ENCODE measurements around the gene IL9R.
"Not testable (repeated sequence)": the region's sequence is repeated elsewhere in the genome, so short reads cannot be mapped to it uniquely, and the experiment has no call there.

Gene IL9R

DNA sequence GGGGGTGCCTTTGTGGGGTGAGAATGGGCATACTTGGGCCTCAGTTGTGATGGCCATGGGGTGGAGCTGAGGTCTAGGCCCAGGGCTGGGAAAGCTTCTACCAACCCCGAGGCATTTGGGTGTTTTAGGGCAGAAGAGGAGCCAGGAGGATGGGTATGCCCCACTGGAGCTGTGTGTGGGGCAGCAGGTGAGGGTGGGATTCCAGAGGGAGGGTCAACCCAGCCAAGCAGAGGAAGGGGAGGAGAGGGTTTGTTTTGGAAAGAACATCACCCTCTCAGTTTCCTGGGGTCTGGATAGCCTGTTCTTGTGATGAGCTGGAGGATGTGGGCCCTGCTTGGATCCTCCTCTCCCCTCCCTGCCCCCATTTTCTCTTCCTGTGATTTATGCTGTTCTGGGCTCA lies 620 bp downstream of the IL9R start:
- no peak for DNase-seq (ENCODE audit: low read depth in 3 of 3)

DNA sequence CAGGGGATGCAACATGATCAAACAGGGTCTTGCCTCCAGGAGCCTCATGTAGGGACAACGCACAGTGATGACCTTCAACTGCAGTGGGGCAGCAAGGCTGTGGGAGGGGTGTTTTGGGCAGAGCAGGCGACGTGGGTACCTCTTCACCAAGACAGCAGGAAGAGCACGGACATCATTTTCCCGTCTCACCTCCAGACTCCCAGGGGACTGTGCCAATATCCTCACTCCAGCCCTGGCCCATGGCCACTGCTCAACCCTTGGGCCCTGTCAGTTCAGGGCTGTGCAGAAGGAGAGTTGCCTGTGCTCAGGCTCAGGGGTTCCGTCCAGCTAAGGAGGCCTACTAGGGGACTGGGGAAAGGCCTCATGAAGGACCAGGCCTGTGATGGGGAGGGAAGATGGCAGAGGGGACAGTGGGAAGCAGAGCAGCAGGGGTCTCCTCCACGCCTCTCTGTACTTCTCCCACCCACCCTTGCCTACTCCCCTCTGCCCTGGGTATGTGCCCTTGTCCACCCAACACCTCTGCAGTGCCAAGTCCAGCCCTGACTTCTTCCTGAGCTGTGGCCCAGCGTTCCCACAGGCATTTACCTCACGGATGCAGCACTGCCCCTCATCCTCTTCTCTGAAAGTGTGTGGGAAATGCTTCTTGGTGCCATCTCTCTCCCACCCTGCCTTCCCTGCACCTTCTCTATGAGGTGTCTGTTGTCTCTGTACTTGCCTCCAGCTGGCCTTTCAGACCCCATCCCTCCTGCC lies 1.4 kb downstream of the IL9R start:
- DNase-seq (ENCODE audit: low read depth in 3 of 3): no peak

DNA sequence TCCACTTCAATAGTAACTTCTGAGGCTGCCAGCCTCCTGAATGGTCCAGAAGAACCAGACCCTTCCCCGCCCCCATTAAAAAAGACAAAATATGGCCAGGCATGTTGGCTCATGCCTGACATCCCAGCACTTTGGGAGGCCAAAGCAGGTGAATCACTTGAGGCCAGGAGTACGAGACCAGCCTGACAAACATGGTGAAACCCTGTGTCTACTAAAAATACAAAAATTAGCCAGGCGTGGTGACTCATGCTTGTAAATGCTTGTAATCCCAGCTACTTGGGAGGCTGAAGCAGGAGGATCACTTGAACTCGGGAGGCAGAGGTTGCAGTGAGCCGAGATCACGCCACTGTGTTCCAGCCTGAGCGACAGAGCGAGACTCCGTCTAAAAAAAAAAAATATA lies 2.3 kb downstream of the IL9R start:
- DNase-seq (ENCODE audit: low read depth in 3 of 3): not testable (repeated sequence)

DNA sequence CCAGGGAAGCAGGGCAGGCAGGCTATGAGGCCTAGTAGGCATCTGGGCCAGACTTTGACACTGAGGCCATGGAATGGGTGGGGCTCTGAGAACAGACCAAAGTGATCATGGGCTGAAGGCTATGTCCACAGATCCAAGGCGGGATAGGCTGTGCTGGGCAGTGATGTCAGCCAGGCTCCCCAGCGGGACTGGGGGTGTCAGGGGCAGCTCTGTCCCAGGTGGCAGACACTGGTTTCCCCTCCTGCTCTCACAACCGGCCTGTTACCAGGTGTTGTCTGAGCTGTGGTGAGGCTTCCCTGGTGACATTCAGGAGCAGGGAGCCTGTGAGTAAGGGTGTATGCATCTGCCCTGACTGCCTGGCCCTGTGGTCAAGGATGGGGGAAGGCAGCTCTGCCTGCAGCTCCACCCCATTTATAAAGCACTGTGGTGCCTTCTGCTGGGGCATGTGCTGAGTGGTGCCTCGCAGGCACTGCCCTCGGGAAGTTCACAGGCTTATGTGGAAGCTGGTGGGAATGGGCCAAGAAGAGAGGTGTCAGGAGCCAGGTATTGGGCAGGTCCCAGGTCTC lies 2.9 kb downstream of the IL9R start:
- DNase-seq (ENCODE audit: low read depth in 3 of 3): no peak

DNA sequence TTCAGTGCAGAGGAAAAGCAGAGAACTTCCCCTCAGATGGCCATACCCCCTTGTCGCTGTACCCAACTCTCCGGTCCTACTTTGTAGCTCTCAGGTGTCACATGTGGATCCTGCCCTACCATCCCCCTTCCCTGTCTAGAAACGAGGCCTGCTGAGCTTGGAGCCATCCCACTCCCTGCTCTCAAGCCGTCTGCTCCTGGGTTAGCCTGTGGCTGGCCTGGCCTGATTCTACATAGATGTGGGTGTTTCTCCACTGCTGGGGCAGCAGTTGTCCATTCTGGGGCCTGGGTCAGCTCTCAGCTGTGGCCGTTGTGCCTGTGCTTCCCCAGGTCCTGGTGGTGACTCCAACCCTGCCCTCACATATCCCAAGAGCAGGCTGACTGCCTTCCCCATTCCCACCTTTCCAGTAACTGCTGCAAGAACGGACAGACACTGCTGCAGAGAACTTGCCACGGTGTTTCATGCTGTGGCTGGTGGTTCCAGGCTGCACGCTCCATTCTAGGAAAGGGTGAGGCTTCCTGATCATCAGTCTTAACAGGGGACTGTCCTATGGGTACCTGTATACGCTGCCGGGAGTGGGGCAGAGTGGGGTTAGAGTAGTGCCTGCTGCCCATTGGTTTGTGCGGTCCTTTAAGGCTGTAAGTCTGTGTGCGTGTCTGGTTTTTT lies 3.6 kb downstream of the IL9R start:
- DNase-seq (ENCODE audit: low read depth in 3 of 3): no peak

DNA sequence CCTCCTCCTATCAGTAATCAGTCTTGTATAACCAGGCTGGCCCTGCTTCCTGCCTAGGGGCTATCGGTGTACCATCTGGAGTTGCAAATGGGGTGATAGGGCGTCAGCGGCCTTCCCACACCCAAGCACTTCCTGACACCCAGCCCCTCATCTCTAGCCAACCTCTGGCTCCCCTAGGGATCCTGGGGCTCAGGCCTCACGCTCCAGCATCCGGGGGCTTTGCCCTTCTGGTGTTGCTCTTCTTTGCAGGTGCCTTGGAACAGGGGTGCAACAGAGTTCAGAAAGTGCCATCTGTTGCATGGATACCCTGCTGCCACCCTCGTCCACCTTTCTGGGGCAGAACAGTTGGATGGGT lies 4.1 kb downstream of the IL9R start:
- DNase-seq (ENCODE audit: low read depth in 3 of 3): no peak

DNA sequence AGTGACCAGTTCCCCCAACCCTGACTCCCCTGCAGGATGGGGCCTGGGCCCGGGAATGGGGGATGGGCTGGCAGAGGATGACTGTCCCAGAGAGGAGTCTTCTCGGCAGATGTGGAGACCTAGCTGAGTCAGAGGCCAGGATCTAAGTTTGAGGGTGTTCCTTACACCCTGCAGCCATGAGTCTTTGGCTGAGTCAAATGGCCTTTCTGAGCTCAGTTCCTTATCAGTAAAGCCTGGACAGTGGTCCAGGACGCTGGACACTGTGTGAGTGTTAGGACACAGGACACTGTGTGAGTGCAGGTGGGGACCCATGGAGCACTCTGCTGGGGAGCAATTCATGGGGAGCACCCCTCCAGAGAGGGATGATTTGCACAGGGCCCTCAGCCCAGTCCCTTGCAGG lies 5.0 kb downstream of the IL9R start:
- DNase-seq (ENCODE audit: low read depth in 3 of 3): no peak

DNA sequence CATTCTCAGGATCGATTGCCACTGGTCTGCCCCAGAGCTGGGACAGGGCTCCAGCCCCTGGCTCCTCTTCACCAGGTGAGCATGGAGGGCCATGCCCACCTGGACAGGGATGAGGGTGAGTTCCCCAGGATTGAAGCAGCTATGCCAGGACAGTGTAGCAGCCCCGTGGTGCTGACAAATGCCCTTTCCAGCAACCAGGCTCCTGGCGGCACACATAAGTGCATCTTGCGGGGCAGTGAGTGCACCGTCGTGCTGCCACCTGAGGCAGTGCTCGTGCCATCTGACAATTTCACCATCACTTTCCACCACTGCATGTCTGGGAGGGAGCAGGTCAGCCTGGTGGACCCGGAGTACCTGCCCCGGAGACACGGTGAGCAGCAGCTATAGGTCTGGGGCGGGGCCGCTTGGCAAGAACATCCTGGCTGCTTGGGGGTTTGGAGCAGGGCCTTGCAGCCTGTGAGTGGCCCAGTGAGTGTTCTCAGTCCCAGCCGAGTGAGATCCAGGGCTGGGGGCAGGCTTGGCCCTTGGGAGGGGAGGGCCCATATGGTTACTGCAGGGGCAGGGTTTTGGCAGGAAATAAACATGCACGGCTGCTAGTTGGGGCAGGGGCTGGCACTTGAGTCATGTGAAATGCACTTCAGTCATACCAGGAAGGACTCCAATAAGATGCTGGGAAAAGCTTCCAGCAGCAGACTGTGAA lies 6.1 kb downstream of the IL9R start:
- no peak for DNase-seq (ENCODE audit: low read depth in 3 of 3)

DNA sequence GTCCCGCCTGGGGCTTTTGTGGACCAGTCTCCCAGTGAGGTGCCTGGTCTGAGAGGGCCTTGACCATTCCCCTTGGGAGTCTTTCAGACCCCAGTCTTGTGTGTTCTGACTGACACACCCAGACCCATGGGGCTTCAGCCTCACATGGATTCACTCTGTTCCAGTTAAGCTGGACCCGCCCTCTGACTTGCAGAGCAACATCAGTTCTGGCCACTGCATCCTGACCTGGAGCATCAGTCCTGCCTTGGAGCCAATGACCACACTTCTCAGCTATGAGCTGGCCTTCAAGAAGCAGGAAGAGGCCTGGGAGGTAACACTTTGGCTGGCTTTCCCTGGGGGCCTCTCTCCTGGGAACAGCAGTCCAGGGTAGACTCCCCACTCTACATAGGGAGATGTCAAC lies 6.8 kb downstream of the IL9R start:
- no peak for DNase-seq (ENCODE audit: low read depth in 3 of 3)

DNA sequence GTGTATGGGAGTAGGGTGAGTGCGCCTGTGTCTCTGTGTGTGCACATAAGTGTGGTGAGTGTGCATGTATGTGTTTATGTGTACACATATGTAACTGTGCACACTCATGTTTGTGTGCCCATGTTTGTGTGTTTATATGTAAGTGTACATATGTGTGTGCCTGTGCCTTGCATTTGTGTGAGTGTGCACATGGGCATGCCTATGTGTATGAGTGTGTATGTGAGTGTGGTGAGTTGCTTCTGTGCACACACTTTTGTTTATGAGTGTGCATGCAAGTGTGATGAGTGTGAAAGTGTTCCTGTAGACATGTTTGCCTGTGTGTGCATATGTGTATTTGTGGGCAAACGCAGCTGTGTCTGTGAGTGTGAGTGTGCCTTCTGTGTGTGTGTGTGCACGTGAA lies 7.2 kb downstream of the IL9R start:
- no peak for DNase-seq (ENCODE audit: low read depth in 3 of 3)

DNA sequence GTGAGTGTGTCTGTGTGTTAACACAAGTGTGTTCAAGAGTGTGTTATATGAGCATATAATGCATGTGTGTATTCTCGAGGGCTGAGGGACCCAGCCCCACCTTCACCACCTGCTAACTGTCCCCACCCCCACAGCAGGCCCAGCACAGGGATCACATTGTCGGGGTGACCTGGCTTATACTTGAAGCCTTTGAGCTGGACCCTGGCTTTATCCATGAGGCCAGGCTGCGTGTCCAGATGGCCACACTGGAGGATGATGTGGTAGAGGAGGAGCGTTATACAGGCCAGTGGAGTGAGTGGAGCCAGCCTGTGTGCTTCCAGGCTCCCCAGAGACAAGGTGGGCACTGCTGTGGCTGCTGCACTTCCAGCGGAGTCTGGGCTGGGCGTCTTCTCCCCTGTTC lies 7.6 kb downstream of the IL9R start:
- DNase-seq (ENCODE audit: low read depth in 3 of 3): no peak

DNA sequence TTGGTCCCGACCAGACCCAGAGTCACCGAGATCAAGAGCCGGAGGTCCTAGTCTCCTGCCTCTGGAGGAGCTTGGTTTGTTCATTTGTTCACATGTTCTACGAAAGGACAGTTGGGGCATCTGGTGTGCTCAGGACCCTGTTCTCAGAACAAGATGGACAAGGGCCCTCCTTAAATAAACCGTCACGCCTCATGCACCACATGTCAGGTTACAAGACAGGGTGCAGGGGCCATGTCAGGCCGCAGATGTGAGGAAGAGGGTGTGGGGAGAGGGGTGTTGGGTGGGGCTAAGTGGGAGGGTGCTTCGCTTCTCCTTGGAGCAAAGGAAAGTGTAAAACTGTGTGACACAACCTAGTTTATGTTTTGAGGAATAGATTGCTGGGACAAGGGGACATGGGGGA lies 9.0 kb downstream of the IL9R start:
- not testable (repeated sequence) for DNase-seq (ENCODE audit: low read depth in 3 of 3)

DNA sequence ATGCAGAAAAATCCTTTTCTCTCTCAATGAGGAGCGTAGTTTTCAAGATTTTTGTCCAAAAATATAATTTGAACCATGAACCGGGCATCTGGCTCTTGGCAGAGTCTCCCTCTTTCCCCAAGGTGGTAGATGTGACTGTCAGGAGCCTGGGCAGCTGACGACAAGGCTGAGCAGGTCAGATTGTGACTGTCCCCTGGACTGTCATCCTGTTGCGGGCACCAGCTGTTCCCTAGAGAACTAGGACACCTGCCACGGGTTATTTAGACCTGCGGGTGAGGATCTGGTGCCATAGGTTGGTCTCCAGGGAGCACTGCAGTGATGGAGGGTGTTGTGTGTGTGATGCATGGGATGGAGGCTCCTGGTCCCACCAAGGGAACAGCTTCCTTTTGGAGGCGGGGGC lies 10.9 kb downstream of the IL9R start:
- not testable (repeated sequence) for DNase-seq (ENCODE audit: low read depth in 3 of 3)

DNA sequence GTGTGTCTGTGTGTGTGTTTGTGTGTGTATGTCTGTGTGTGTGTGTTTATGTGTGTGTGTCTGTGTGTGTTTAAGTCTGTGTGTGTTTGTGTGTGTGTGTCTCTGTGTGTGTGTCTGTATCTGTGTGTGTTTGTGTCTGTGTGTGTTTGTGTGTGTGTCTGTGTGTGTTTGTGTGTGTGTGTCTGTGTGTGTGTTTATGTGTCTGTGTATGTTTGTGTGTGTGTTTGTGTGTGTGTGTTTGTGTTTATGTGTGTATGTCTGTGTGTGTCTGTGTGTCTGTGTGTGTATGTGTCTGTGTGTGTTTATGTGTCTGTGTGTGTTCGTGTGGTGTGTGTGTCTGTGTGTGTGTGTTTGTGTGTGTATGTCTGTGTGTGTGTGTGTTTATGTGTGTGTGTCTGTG lies 11.4 kb downstream of the IL9R start:
- DNase-seq (ENCODE audit: low read depth in 3 of 3): no peak

DNA sequence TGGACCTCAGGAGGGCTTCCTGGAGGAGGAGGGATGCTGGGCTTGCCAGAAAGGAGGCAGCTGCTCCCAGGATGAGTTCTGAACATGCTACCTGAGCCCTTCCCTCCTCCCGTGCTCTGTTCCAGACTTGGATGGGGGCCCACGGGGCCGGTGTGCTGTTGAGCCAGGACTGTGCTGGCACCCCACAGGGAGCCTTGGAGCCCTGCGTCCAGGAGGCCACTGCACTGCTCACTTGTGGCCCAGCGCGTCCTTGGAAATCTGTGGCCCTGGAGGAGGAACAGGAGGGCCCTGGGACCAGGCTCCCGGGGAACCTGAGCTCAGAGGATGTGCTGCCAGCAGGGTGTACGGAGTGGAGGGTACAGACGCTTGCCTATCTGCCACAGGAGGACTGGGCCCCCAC lies 12.2 kb downstream of the IL9R start:
- DNase-seq (ENCODE audit: low read depth in 3 of 3): not testable (repeated sequence)

DNA sequence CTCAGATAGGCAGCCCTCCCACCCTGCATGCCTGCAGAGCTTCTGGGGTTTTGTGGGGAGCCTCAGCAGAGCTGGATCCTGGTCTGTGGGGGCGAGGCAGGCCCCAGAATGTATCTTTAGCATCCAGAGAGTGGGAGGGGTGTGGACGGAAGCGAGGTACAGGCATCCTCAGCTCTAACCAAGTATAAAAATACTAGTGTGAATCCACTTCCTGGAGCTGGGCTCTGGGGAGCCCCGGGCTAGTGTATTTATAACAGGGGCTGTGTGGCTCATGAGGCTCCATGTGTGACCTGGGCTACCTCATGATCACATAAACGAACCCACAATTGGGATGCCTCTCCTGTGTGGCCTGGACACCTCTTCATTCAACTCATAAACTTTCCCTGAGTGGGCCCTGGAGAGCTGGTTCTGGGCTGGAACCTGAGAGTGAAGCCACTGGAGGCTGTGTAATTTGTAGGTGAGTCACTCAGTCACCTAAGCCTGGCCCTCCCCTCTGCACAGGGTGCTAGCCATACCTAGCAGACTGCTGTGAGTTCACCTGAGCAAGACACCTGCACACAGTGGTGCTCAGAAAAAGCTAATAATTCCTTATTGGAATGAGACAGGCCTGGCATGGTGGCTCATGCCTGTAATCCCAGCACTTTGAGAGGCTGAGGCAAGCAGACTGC lies 15.9 kb downstream of the IL9R start:
- not testable (repeated sequence) for DNase-seq (ENCODE audit: low read depth in 3 of 3)

DNA sequence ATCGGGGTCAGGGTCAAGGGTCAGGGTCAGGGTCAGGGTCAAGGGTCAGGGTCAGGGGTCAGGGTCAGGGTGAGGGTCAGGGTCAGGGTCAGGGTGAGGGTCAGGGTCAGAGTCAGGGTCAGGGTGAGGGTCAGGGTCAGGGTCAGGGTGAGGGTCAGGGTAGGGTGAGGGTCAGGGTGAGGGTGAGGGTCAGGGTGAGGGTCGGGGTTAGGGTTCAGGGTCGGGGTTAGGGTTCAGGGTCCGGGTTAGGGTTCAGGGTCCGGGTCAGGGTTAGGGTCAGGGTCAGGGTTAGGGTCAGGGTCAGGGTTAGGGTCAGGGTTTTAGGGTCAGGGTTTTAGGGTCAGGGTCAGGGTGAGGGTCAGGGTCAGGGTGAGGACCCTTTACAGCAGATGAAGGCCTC lies 22.4 kb downstream of the IL9R start:
- not testable (repeated sequence) for DNase-seq (ENCODE audit: low read depth in 3 of 3)

DNA sequence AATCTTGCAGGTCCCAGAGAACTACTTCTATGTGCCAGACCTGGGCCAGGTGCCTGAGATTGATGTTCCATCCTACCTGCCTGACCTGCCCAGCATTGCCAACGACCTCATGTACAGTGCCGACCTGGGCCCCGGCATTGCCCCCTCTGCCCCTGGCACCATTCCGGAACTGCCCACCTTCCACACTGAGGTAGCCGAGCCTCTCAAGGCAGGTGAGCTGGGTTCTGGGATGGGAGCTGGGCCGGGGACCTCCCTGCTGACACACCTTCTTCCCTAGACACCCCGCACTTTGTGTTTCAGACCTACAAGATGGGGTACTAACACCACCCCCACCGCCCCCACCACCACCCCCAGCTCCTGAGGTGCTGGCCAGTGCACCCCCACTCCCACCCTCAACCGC lies 25.5 kb downstream of the IL9R start:
- not testable (repeated sequence) for DNase-seq (ENCODE audit: low read depth in 3 of 3)

DNA sequence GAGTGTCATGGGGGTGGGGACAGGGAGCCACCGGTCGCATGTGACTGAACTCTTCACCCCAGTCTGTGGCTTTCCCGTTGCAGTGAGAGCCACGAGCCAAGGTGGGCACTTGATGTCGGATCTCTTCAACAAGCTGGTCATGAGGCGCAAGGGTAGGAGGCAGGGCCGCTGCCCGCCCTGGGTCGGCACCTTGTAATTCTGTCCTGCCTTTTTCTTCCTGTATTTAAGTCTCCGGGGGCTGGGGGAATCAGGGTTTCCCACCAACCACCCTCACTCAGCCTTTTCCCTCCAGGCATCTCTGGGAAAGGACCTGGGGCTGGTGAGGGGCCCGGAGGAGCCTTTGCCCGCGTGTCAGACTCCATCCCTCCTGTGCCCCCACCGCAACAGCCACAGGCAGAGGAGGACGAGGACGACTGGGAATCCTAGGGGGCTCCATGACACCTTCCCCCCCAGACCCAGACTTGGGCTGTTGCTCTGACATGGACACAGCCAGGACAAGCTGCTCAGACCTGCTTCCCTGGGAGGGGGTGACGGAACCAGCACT lies 27.5 kb downstream of the IL9R start:
- DNase-seq (ENCODE audit: low read depth in 3 of 3): not testable (repeated sequence)

DNA sequence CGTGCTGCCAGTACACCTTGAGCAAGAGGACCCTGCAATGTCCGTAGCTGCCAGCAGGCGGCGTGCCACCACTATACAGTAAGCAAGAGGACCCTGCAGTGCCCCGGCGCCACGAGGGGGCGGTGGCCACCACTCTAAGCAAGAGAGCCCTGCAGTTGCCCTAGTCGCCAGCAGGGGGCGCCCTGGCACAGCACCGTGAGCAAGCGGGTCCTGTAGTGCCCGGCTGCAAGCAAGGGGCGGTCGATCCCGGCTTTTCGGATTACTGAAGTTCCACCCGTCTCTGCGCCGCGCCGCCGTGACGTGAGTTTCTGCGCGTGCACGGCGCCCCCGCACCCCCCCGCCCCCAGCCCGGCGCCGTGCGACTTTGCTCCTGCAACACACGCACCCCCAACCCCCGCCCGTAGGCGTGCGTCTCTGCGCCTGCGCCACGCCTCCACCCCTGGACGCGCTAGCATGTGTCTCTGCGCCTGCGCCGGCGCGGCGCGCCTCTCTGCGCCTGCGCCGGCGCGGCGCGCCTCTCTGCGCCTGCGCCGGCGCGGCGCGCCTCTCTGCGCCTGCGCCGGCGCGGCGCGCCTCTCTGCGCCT lies 31.2 kb downstream of the IL9R start:
- DNase-seq (ENCODE audit: low read depth in 3 of 3): not testable (repeated sequence)

DNA sequence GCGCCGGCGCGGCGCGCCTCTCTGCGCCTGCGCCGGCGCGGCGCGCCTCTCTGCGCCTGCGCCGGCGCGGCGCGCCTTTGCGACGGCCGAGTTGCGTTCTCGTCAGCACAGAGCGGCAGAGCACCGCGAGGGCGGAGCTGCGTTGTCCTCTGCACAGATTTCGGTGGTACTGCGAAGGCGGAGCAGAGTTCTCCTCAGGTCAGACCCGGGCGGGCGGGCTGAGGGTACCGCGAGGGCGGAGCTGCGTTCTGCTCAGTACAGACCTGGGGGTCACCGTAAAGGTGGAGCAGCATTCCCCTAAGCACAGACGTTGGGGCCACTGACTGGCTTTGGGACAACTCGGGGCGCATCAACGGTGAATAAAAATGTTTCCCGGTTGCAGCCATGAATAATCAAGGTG lies 31.8 kb downstream of the IL9R start:
- DNase-seq (ENCODE audit: low read depth in 3 of 3): not testable (repeated sequence)

All from stimulated activated CD4-positive, alpha-beta T cell treated with anti-CD3 and anti-CD28 coated beads, TNF-alpha, amount 100 ng/mL, for 24 hours (primary cell).